ENCODE data around the gene FAM171A1.
"Not testable (repeated sequence)": the region's sequence is repeated elsewhere in the genome, so short reads cannot be mapped to it uniquely, and the experiment has no call there.

Gene FAM171A1

GRCh38 chr10:15399060-15399661 is 28.1 kb upstream of the FAM171A1 start:
- Histone ChIP-seq H3K27me3 (ENCODE audit: control insufficient read depth, insufficient read depth, low read length, poor library complexity, severe bottlenecking) (no peaks in the 10 kb centered on the region), H3K4me1 (ENCODE audit: control insufficient read depth, insufficient read depth, low read length) (no peaks in the 10 kb centered on the region), H3K27ac (ENCODE audit: insufficient read depth, low read depth, low read length, poor library complexity, severe bottlenecking) (no peak overlapping the region), H3K4me3 (ENCODE audit: insufficient read depth, low read depth, low read length) (no peak overlapping the region), H3K36me3 (ENCODE audit: control insufficient read depth, insufficient read depth, low read length) (no peaks in the 10 kb centered on the region), H3K9me3 (ENCODE audit: control insufficient read depth, low read length) (no peaks in the 10 kb centered on the region)
- 70 to 75% methylated on average over 1 of the region's 1 CpG for WGBS, 2 experiments

- 96% methylated on average over 2 of the region's 3 CpGs for whole genome bisulfite sequencing, 2 experiments
- H3K4me3 ChIP-seq (ENCODE audit: insufficient read depth, low read depth, low read length), result no peak overlapping the region
- no peaks in the 10 kb centered on the region for H3K36me3 ChIP-seq (ENCODE audit: control insufficient read depth, insufficient read depth, low read length)
- no peak overlapping the region for H3K27ac ChIP-seq (ENCODE audit: insufficient read depth, low read depth, low read length, poor library complexity, severe bottlenecking)
- H3K9me3 ChIP-seq (ENCODE audit: control insufficient read depth, low read length), result no peaks in the 10 kb centered on the region
- no peaks in the 10 kb centered on the region for H3K27me3 ChIP-seq (ENCODE audit: control insufficient read depth, insufficient read depth, low read length, poor library complexity, severe bottlenecking)
- H3K4me1 ChIP-seq (ENCODE audit: control insufficient read depth, insufficient read depth, low read length), result no peaks in the 10 kb centered on the region
Observed at GRCh38 chr10:15395935-15396334, 24.8 kb upstream of the FAM171A1 start.

GRCh38 chr10:15393139-15393825 is 22.2 kb upstream of the FAM171A1 start:
- Histone ChIP-seq H3K4me1 (ENCODE audit: control insufficient read depth, insufficient read depth, low read length) (no peaks in the 10 kb centered on the region), H3K27ac (ENCODE audit: insufficient read depth, low read depth, low read length, poor library complexity, severe bottlenecking) (no peak overlapping the region), H3K36me3 (ENCODE audit: control insufficient read depth, insufficient read depth, low read length) (no peaks in the 10 kb centered on the region), H3K9me3 (ENCODE audit: control insufficient read depth, low read length) (no peaks in the 10 kb centered on the region), H3K27me3 (ENCODE audit: control insufficient read depth, insufficient read depth, low read length, poor library complexity, severe bottlenecking) (no peaks in the 10 kb centered on the region), H3K4me3 (ENCODE audit: insufficient read depth, low read depth, low read length) (no peak overlapping the region)
- WGBS, 2 experiments, result 88 to 92% methylated on average over 4 of the region's 4 CpGs

GRCh38 chr10:15391491-15391890 is 20.4 kb upstream of the FAM171A1 start:
- Histone ChIP-seq H3K4me1 (ENCODE audit: control insufficient read depth, insufficient read depth, low read length) (peaks cover 5% of the 10 kb centered on the region), H3K9me3 (ENCODE audit: control insufficient read depth, low read length) (no peaks in the 10 kb centered on the region)
- 90 to 93% methylated on average over 5 of the region's 5 CpGs for WGBS, 2 experiments

GRCh38 chr10:15388172-15388571 is 17.1 kb upstream of the FAM171A1 start:
- WGBS, 2 experiments, result 84 to 87% methylated on average over 4 to 5 of the region's 7 CpGs
- H3K4me1 ChIP-seq (ENCODE audit: control insufficient read depth, insufficient read depth, low read length); H3K36me3 ChIP-seq (ENCODE audit: control insufficient read depth, insufficient read depth, low read length); H3K27ac ChIP-seq (ENCODE audit: insufficient read depth, low read depth, low read length, poor library complexity, severe bottlenecking); H3K27me3 ChIP-seq (ENCODE audit: control insufficient read depth, insufficient read depth, low read length, poor library complexity, severe bottlenecking); H3K9me3 ChIP-seq (ENCODE audit: control insufficient read depth, low read length); H3K4me3 ChIP-seq (ENCODE audit: insufficient read depth, low read depth, low read length): not testable (repeated sequence)

More at GRCh38 chr10:15391491-15391890, 20.4 kb upstream of the FAM171A1 start:
- no peak overlapping the region for H3K27ac ChIP-seq (ENCODE audit: insufficient read depth, low read depth, low read length, poor library complexity, severe bottlenecking)
- no peak overlapping the region for H3K4me3 ChIP-seq (ENCODE audit: insufficient read depth, low read depth, low read length)
- H3K27me3 ChIP-seq (ENCODE audit: control insufficient read depth, insufficient read depth, low read length, poor library complexity, severe bottlenecking), result no peaks in the 10 kb centered on the region
- no peaks in the 10 kb centered on the region for H3K36me3 ChIP-seq (ENCODE audit: control insufficient read depth, insufficient read depth, low read length)

GRCh38 chr10:15387021-15387420 is 15.9 kb upstream of the FAM171A1 start:
- Histone ChIP-seq H3K27ac (ENCODE audit: insufficient read depth, low read depth, low read length, poor library complexity, severe bottlenecking) (no peak overlapping the region), H3K4me1 (ENCODE audit: control insufficient read depth, insufficient read depth, low read length) (peaks cover 5% of the 10 kb centered on the region), H3K9me3 (ENCODE audit: control insufficient read depth, low read length) (no peaks in the 10 kb centered on the region), H3K4me3 (ENCODE audit: insufficient read depth, low read depth, low read length) (no peak overlapping the region), H3K36me3 (ENCODE audit: control insufficient read depth, insufficient read depth, low read length) (no peaks in the 10 kb centered on the region), H3K27me3 (ENCODE audit: control insufficient read depth, insufficient read depth, low read length, poor library complexity, severe bottlenecking) (no peaks in the 10 kb centered on the region)
- WGBS, 2 experiments, result 81 to 86% methylated on average over 5 of the region's 5 CpGs

DNA sequence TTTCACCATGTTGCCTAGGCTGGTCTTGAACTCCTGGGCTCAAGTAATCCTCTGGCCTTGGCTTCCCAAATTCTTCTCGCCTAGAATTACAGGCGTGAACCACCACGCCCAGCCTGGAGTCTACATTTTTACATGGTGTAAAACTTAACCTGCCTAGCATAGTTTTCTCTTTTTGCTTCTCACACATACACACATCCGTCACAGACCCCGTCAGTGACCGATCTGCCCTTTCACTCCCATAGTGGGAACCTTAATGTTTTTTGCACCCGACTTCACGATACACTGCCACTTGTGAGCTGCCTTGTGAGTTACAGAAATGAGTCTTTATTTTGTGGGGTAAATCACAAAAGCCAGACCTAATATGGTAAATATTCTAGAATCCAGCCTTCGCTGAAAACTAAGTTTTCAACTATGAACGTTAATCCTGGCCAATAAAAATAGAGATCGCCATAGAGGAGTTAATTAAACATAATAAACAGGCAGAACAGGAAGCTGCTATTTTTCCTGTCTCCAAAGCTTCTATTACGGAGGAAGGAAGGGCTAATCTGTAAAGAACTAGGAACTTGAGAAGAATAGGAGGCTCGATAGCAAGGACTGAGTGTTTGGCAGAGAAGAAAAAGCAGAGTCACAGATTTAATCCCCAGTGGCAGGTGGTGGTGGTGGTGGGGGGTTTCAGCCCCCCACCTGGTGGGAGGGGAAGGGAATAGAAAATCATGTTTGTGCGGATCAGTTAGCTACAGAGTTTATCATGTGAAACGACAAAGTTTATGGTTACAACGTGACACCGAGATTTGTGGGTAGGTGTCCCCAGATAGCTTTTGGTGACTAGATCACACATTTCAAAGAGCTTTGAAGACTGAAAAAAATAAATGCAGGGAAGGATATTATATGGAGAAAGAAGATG is 14.7 kb upstream of the FAM171A1 start:
- H3K36me3 ChIP-seq (ENCODE audit: control insufficient read depth, insufficient read depth, low read length), result no peaks in the 10 kb centered on the region
- H3K27me3 ChIP-seq (ENCODE audit: control insufficient read depth, insufficient read depth, low read length, poor library complexity, severe bottlenecking), result no peaks in the 10 kb centered on the region
- no peak overlapping the region for H3K4me3 ChIP-seq (ENCODE audit: insufficient read depth, low read depth, low read length)
- no peak overlapping the region for H3K27ac ChIP-seq (ENCODE audit: insufficient read depth, low read depth, low read length, poor library complexity, severe bottlenecking)
- peaks cover 5% of the 10 kb centered on the region for H3K4me1 ChIP-seq (ENCODE audit: control insufficient read depth, insufficient read depth, low read length)
- WGBS, 2 experiments, result 89 to 90% methylated on average over 17 of the region's 17 CpGs
- H3K9me3 ChIP-seq (ENCODE audit: control insufficient read depth, low read length), result no peaks in the 10 kb centered on the region

- Histone ChIP-seq H3K36me3 (ENCODE audit: control insufficient read depth, insufficient read depth, low read length) (no peaks in the 10 kb centered on the region), H3K27ac (ENCODE audit: insufficient read depth, low read depth, low read length, poor library complexity, severe bottlenecking) (no peak overlapping the region), H3K27me3 (ENCODE audit: control insufficient read depth, insufficient read depth, low read length, poor library complexity, severe bottlenecking) (no peaks in the 10 kb centered on the region), H3K4me3 (ENCODE audit: insufficient read depth, low read depth, low read length) (no peak overlapping the region), H3K4me1 (ENCODE audit: control insufficient read depth, insufficient read depth, low read length) (no peaks in the 10 kb centered on the region), H3K9me3 (ENCODE audit: control insufficient read depth, low read length) (no peaks in the 10 kb centered on the region)
- WGBS, 2 experiments, result 78 to 80% methylated on average over 4 of the region's 4 CpGs
Observed at GRCh38 chr10:15381420-15381819, 10.3 kb upstream of the FAM171A1 start.

DNA sequence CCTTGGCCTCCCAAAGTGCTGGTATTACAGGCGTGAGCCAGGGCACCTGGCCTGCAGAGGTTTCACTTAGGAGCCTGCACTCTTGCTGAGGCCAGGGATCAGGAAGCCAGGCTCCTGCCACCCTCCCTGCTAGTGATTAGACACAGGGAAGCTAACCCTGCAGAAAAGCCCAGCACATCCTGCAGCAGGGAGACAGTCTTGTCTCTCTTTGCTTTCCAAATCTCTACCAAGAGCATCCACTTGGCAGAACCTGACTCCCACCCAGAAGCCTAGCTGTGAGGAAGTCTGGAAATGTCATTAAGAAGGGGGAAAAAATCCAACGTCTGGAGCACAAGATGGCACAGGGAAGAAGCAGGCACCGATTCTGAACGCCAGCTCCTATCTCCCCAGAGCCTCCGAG is 8.0 kb upstream of the FAM171A1 start:
- Histone ChIP-seq H3K9me3 (ENCODE audit: control insufficient read depth, low read length) (no peaks in the 10 kb centered on the region), H3K4me1 (ENCODE audit: control insufficient read depth, insufficient read depth, low read length) (no peaks in the 10 kb centered on the region), H3K4me3 (ENCODE audit: insufficient read depth, low read depth, low read length) (no peak overlapping the region), H3K27me3 (ENCODE audit: control insufficient read depth, insufficient read depth, low read length, poor library complexity, severe bottlenecking) (no peaks in the 10 kb centered on the region), H3K27ac (ENCODE audit: insufficient read depth, low read depth, low read length, poor library complexity, severe bottlenecking) (no peak overlapping the region), H3K36me3 (ENCODE audit: control insufficient read depth, insufficient read depth, low read length) (no peaks in the 10 kb centered on the region)
- WGBS, 2 experiments, result 90 to 92% methylated on average over 5 of the region's 5 CpGs

- H3K27me3 ChIP-seq (ENCODE audit: control insufficient read depth, insufficient read depth, low read length, poor library complexity, severe bottlenecking), result no peaks in the 10 kb centered on the region
- no peak overlapping the region for H3K27ac ChIP-seq (ENCODE audit: insufficient read depth, low read depth, low read length, poor library complexity, severe bottlenecking)
- no peak overlapping the region for H3K4me3 ChIP-seq (ENCODE audit: insufficient read depth, low read depth, low read length)
- no peaks in the 10 kb centered on the region for H3K36me3 ChIP-seq (ENCODE audit: control insufficient read depth, insufficient read depth, low read length)
- H3K9me3 ChIP-seq (ENCODE audit: control insufficient read depth, low read length), result no peaks in the 10 kb centered on the region
- WGBS, 2 experiments, result 87% methylated on average over 5 of the region's 5 CpGs
- H3K4me1 ChIP-seq (ENCODE audit: control insufficient read depth, insufficient read depth, low read length), result no peaks in the 10 kb centered on the region
Observed at GRCh38 chr10:15378569-15378968, 7.5 kb upstream of the FAM171A1 start.
